ENCODE data around the gene TSPO. TPM values are rescaled to one million over a fixed set of nuclear protein-coding genes. Genes with fewer than 3 reads are reported as not detected.

Gene TSPO
- total RNA-seq, 1 donor from 2014 or later = 1.6 TPM

GRCh38 chr22:43191831-43192230 lies 40.5 kb downstream of the TSPO start:
- Mint-ChIP-seq H3K27me3 (ENCODE audit: insufficient read depth, low read depth) (peaks cover 8% of the 10 kb centered on the region), H3K4me3 (no peak overlapping the region), H3K4me1 (peaks cover 11% of the 10 kb centered on the region), H3K9me3 (peaks cover 3% of the 10 kb centered on the region), H3K27ac (no peak overlapping the region), H3K36me3 (no peaks in the 10 kb centered on the region)
- Histone ChIP-seq H3K27ac (no peak overlapping the region), H3K79me2 (ENCODE audit: low read depth) (no peaks in the 10 kb centered on the region), H3K9me3 (ENCODE audit: low read depth) (no peaks in the 10 kb centered on the region), H3K27me3 (no peaks in the 10 kb centered on the region), H3K4me3 (no peak overlapping the region), H3K4me2 (no peak overlapping the region), H3K9ac (no peak overlapping the region), H3K36me3 (no peaks in the 10 kb centered on the region), H2AFZ (replicated peaks) (no peak overlapping the region), H4K20me1 (ENCODE audit: low read depth) (no peaks in the 10 kb centered on the region), H3F3A (ENCODE audit: low read depth) (peaks cover 26% of the 10 kb centered on the region), H3K4me1 (peaks cover 8% of the 10 kb centered on the region)
- TF ChIP-seq EZH2 (IDR thresholded peaks at IDR 0.05) (no peak), EZH2phosphoT487 (IDR thresholded peaks at IDR 0.05) (no peak)
- TF ChIP-seq, protein P1, sequence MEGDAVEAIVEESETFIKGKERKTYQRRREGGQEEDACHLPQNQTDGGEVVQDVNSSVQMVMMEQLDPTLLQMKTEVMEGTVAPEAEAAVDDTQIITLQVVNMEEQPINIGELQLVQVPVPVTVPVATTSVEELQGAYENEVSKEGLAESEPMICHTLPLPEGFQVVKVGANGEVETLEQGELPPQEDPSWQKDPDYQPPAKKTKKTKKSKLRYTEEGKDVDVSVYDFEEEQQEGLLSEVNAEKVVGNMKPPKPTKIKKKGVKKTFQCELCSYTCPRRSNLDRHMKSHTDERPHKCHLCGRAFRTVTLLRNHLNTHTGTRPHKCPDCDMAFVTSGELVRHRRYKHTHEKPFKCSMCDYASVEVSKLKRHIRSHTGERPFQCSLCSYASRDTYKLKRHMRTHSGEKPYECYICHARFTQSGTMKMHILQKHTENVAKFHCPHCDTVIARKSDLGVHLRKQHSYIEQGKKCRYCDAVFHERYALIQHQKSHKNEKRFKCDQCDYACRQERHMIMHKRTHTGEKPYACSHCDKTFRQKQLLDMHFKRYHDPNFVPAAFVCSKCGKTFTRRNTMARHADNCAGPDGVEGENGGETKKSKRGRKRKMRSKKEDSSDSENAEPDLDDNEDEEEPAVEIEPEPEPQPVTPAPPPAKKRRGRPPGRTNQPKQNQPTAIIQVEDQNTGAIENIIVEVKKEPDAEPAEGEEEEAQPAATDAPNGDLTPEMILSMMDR (IDR thresholded peaks at IDR 0.05) = no peak
- DNase-seq (ENCODE audit: low spot score) = no peak

- no peak overlapping the region for H3K4me3 Mint-ChIP-seq
Measured at GRCh38 chr22:43197271-43197941, 46.0 kb downstream of the TSPO start.

GRCh38 chr22:43198126-43198525 lies 46.8 kb downstream of the TSPO start:
- Mint-ChIP-seq H3K4me1 (peaks cover 12% of the 10 kb centered on the region), H3K27me3 (ENCODE audit: insufficient read depth, low read depth) (peaks cover 15% of the 10 kb centered on the region), H3K9me3 (peaks cover 3% of the 10 kb centered on the region), H3K4me3 (no peak overlapping the region), H3K36me3 (peaks cover 2% of the 10 kb centered on the region), H3K27ac (no peak overlapping the region)
- Histone ChIP-seq H2AFZ (replicated peaks) (no peak overlapping the region), H3K36me3 (no peaks in the 10 kb centered on the region), H3K9me3 (ENCODE audit: low read depth) (no peaks in the 10 kb centered on the region), H3K4me2 (no peak overlapping the region), H3K79me2 (ENCODE audit: low read depth) (no peaks in the 10 kb centered on the region), H3F3A (ENCODE audit: low read depth) (no peaks in the 10 kb centered on the region), H3K27me3 (no peaks in the 10 kb centered on the region), H4K20me1 (ENCODE audit: low read depth) (no peaks in the 10 kb centered on the region), H3K4me3 (no peak overlapping the region), H3K4me1 (no peaks in the 10 kb centered on the region), H3K27ac (no peak overlapping the region), H3K9ac (no peak overlapping the region)
- TF ChIP-seq EZH2phosphoT487 (IDR thresholded peaks at IDR 0.05) (no peak), EZH2 (IDR thresholded peaks at IDR 0.05) (no peak)
- TF ChIP-seq, protein P1 (IDR thresholded peaks at IDR 0.05) = no peak
- DNase-seq (ENCODE audit: low spot score) = no peak

More at GRCh38 chr22:43197271-43197941, 46.0 kb downstream of the TSPO start:
- Mint-ChIP-seq H3K27me3 (ENCODE audit: insufficient read depth, low read depth) (peaks cover 15% of the 10 kb centered on the region), H3K4me1 (peaks cover 10% of the 10 kb centered on the region), H3K36me3 (peaks cover under 1% of the 10 kb centered on the region), H3K27ac (no peak overlapping the region), H3K9me3 (peaks cover 3% of the 10 kb centered on the region)
- H2AFZ ChIP-seq (replicated peaks) = no peak overlapping the region
- no peaks in the 10 kb centered on the region for H3K9me3 ChIP-seq (ENCODE audit: low read depth)
- TF ChIP-seq EZH2 (IDR thresholded peaks at IDR 0.05) (no peak), EZH2phosphoT487 (IDR thresholded peaks at IDR 0.05) (no peak)
- TF ChIP-seq, protein P1 (IDR thresholded peaks at IDR 0.05) = no peak
- no peak overlapping the region for H3K4me3 ChIP-seq
- H4K20me1 ChIP-seq (ENCODE audit: low read depth) = no peaks in the 10 kb centered on the region
- no peak overlapping the region for H3K4me2 ChIP-seq
- H3K36me3 ChIP-seq = no peaks in the 10 kb centered on the region
- H3K79me2 ChIP-seq (ENCODE audit: low read depth) = no peaks in the 10 kb centered on the region
- no peak overlapping the region for H3K27ac ChIP-seq
- H3K4me1 ChIP-seq = no peaks in the 10 kb centered on the region
- H3K9ac ChIP-seq = no peak overlapping the region
- H3K27me3 ChIP-seq = no peaks in the 10 kb centered on the region
- DNase-seq (ENCODE audit: low spot score) = no peak
- H3F3A ChIP-seq (ENCODE audit: low read depth) = no peaks in the 10 kb centered on the region
